Measurements from ENCODE around the gene PRX.
A peak's percentile ranks its signal among the peaks of the same experiment; 100 is the strongest.

The PRX gene

GRCh38 chr19:40369797-40370196, 43.4 kb downstream of the PRX start:
- Histone ChIP-seq H3K4me1 (ENCODE audit: insufficient read depth, low read length) (peaks cover 23% of the 10 kb centered on the region), H3K27me3 (ENCODE audit: insufficient read depth, low read length) (no peaks in the 10 kb centered on the region), H3K9ac (ENCODE audit: low read depth, low read length) (no peak overlapping the region), H3K4me3 (ENCODE audit: low read length) (no peak overlapping the region), H3K36me3 (ENCODE audit: insufficient read depth, low read length) (peaks cover 68% of the 10 kb centered on the region), H3K9me3 (ENCODE audit: insufficient read depth, low read depth, low read length) (no peaks in the 10 kb centered on the region), H3K27ac (ENCODE audit: low read depth, low read length) (no peak overlapping the region)
- whole genome bisulfite sequencing, result 97% methylated on average over 12 of the region's 12 CpGs

GRCh38 chr19:40367577-40368434, 45.4 kb downstream of the PRX start:
- Histone ChIP-seq H3K4me1 (ENCODE audit: insufficient read depth, low read length) (peaks cover 23% of the 10 kb centered on the region), H3K27me3 (ENCODE audit: insufficient read depth, low read length) (no peaks in the 10 kb centered on the region), H3K9me3 (ENCODE audit: insufficient read depth, low read depth, low read length) (no peaks in the 10 kb centered on the region), H3K9ac (ENCODE audit: low read depth, low read length) (peak overlapping the region; percentile 73; the same call in 1 of the 2 replicates), H3K36me3 (ENCODE audit: insufficient read depth, low read length) (peaks cover 56% of the 10 kb centered on the region), H3K4me3 (ENCODE audit: low read length) (no peak overlapping the region), H3K27ac (ENCODE audit: low read depth, low read length) (no peak overlapping the region)
- 92% methylated on average over 16 of the region's 16 CpGs for WGBS

- Histone ChIP-seq H3K9ac (ENCODE audit: low read depth, low read length) (peak overlapping the region; percentile 73), H3K4me3 (ENCODE audit: low read length) (peak overlapping the region; percentile 73), H3K27ac (ENCODE audit: low read depth, low read length) (peak overlapping the region; percentile 61; the same call in 1 of the 2 replicates)
Observed at GRCh38 chr19:40366697-40367561, 46.2 kb downstream of the PRX start.

GRCh38 chr19:40365613-40366401, 47.4 kb downstream of the PRX start:
- H3K9ac ChIP-seq (ENCODE audit: low read depth, low read length), result peak overlapping the region; percentile 76
- H3K27me3 ChIP-seq (ENCODE audit: insufficient read depth, low read length), result no peaks in the 10 kb centered on the region
- peak overlapping the region; percentile 73 for H3K4me3 ChIP-seq (ENCODE audit: low read length)
- WGBS, result 5% methylated on average over 28 of the region's 28 CpGs
- peaks cover 23% of the 10 kb centered on the region for H3K4me1 ChIP-seq (ENCODE audit: insufficient read depth, low read length)
- H3K9me3 ChIP-seq (ENCODE audit: insufficient read depth, low read depth, low read length), result no peaks in the 10 kb centered on the region
- H3K36me3 ChIP-seq (ENCODE audit: insufficient read depth, low read length), result peaks cover 36% of the 10 kb centered on the region
- peak overlapping the region; percentile 61; the same call in 1 of the 2 replicates for H3K27ac ChIP-seq (ENCODE audit: low read depth, low read length)

More at GRCh38 chr19:40366697-40367561, 46.2 kb downstream of the PRX start:
- no peaks in the 10 kb centered on the region for H3K27me3 ChIP-seq (ENCODE audit: insufficient read depth, low read length)
- peaks cover 47% of the 10 kb centered on the region for H3K36me3 ChIP-seq (ENCODE audit: insufficient read depth, low read length)
- WGBS, result 39% methylated on average over 27 of the region's 27 CpGs
- H3K4me1 ChIP-seq (ENCODE audit: insufficient read depth, low read length), result peaks cover 23% of the 10 kb centered on the region
- no peaks in the 10 kb centered on the region for H3K9me3 ChIP-seq (ENCODE audit: insufficient read depth, low read depth, low read length)

- H3K4me1 ChIP-seq (ENCODE audit: insufficient read depth, low read length), result peaks cover 23% of the 10 kb centered on the region
Observed at GRCh38 chr19:40365010-40365409, 48.2 kb downstream of the PRX start.

GRCh38 chr19:40363069-40363468, 50.1 kb downstream of the PRX start:
- no peak overlapping the region for H3K4me3 ChIP-seq (ENCODE audit: low read length)
- H3K9ac ChIP-seq (ENCODE audit: low read depth, low read length), result no peak overlapping the region
- peaks cover 23% of the 10 kb centered on the region for H3K4me1 ChIP-seq (ENCODE audit: insufficient read depth, low read length)
- no peak overlapping the region for H3K27ac ChIP-seq (ENCODE audit: low read depth, low read length)
- H3K36me3 ChIP-seq (ENCODE audit: insufficient read depth, low read length), result peaks cover 14% of the 10 kb centered on the region
- H3K27me3 ChIP-seq (ENCODE audit: insufficient read depth, low read length), result no peaks in the 10 kb centered on the region
- no peaks in the 10 kb centered on the region for H3K9me3 ChIP-seq (ENCODE audit: insufficient read depth, low read depth, low read length)
- 91% methylated on average over 5 of the region's 5 CpGs for WGBS

More at GRCh38 chr19:40365010-40365409, 48.2 kb downstream of the PRX start:
- no peak overlapping the region for H3K27ac ChIP-seq (ENCODE audit: low read depth, low read length)
- 77% methylated on average over 2 of the region's 3 CpGs for WGBS
- peaks cover 28% of the 10 kb centered on the region for H3K36me3 ChIP-seq (ENCODE audit: insufficient read depth, low read length)
- H3K27me3 ChIP-seq (ENCODE audit: insufficient read depth, low read length), result no peaks in the 10 kb centered on the region
- H3K9me3 ChIP-seq (ENCODE audit: insufficient read depth, low read depth, low read length), result no peaks in the 10 kb centered on the region
- peak overlapping the region; percentile 76; the same call in 1 of the 2 replicates for H3K9ac ChIP-seq (ENCODE audit: low read depth, low read length)
- H3K4me3 ChIP-seq (ENCODE audit: low read length), result peak overlapping the region; percentile 73

- Histone ChIP-seq H3K9me3 (ENCODE audit: insufficient read depth, low read depth, low read length) (no peaks in the 10 kb centered on the region), H3K4me1 (ENCODE audit: insufficient read depth, low read length) (peaks cover 19% of the 10 kb centered on the region), H3K9ac (ENCODE audit: low read depth, low read length) (no peak overlapping the region), H3K27me3 (ENCODE audit: insufficient read depth, low read length) (no peaks in the 10 kb centered on the region), H3K4me3 (ENCODE audit: low read length) (no peak overlapping the region), H3K36me3 (ENCODE audit: insufficient read depth, low read length) (peaks cover 5% of the 10 kb centered on the region), H3K27ac (ENCODE audit: low read depth, low read length) (no peak overlapping the region)
- 96% methylated on average over 2 of the region's 3 CpGs for WGBS
Observed at GRCh38 chr19:40362160-40362559, 51.0 kb downstream of the PRX start.

- H3K9ac ChIP-seq (ENCODE audit: low read depth, low read length), result no peak overlapping the region
- peaks cover 2% of the 10 kb centered on the region; the same call in 1 of the 2 replicates for H3K36me3 ChIP-seq (ENCODE audit: insufficient read depth, low read length)
- H3K27me3 ChIP-seq (ENCODE audit: insufficient read depth, low read length), result no peaks in the 10 kb centered on the region
- H3K4me1 ChIP-seq (ENCODE audit: insufficient read depth, low read length), result peaks cover 7% of the 10 kb centered on the region; the same call in 1 of the 2 replicates
- H3K27ac ChIP-seq (ENCODE audit: low read depth, low read length), result no peak overlapping the region
- no peak overlapping the region for H3K4me3 ChIP-seq (ENCODE audit: low read length)
- H3K9me3 ChIP-seq (ENCODE audit: insufficient read depth, low read depth, low read length), result no peaks in the 10 kb centered on the region
- WGBS, result 95% methylated on average over 12 of the region's 12 CpGs
Observed at GRCh38 chr19:40360708-40361241, 52.4 kb downstream of the PRX start.

- H3K36me3 ChIP-seq (ENCODE audit: insufficient read depth, low read length), result peaks cover 2% of the 10 kb centered on the region; the same call in 1 of the 2 replicates
- H3K4me1 ChIP-seq (ENCODE audit: insufficient read depth, low read length), result peaks cover 3% of the 10 kb centered on the region; the same call in 1 of the 2 replicates
- 90% methylated on average over 13 of the region's 13 CpGs for WGBS
- no peaks in the 10 kb centered on the region for H3K9me3 ChIP-seq (ENCODE audit: insufficient read depth, low read depth, low read length)
- H3K27ac ChIP-seq (ENCODE audit: low read depth, low read length), result no peak overlapping the region
- H3K9ac ChIP-seq (ENCODE audit: low read depth, low read length), result no peak overlapping the region; the same call in 1 of the 2 replicates
- H3K27me3 ChIP-seq (ENCODE audit: insufficient read depth, low read length), result no peaks in the 10 kb centered on the region
- no peak overlapping the region for H3K4me3 ChIP-seq (ENCODE audit: low read length)
Observed at GRCh38 chr19:40360020-40360707, 53.0 kb downstream of the PRX start.

- Histone ChIP-seq H3K36me3 (ENCODE audit: insufficient read depth, low read length) (peaks cover 2% of the 10 kb centered on the region; the same call in 1 of the 2 replicates), H3K27me3 (ENCODE audit: insufficient read depth, low read length) (no peaks in the 10 kb centered on the region), H3K9me3 (ENCODE audit: insufficient read depth, low read depth, low read length) (no peaks in the 10 kb centered on the region), H3K4me1 (ENCODE audit: insufficient read depth, low read length) (no peaks in the 10 kb centered on the region), H3K27ac (ENCODE audit: low read depth, low read length) (no peak overlapping the region), H3K9ac (ENCODE audit: low read depth, low read length) (no peak overlapping the region), H3K4me3 (ENCODE audit: low read length) (no peak overlapping the region)
- 96% methylated on average over 3 of the region's 5 CpGs for WGBS
Observed at GRCh38 chr19:40358773-40359172, 54.4 kb downstream of the PRX start.
